Frontal cortex (tissue), 4 donors: ENCODE data around the gene KATNIP. TPM values are rescaled to one million over a fixed set of nuclear protein-coding genes. Genes with fewer than 3 reads are reported as not detected.

Experiments
- DNase-seq, 2 donors: peaks; one replicate each; pipeline ENCODE4 v3.0.0; 2012; ENCODE audit warnings: low spot score in 2 of 2
- FAIRE-seq: peaks from 2 replicates; lab custom pipeline; 2012; peaks lifted over from hg19 to GRCh38; lab: Jason Lieb, UNC
- total RNA-seq: library from RNA; depleted of rRNA; stranded (reverse); fragments of >200 nt; gene quantifications from one replicate; pipeline ENCODE4 v1.2.3, GENCODE V29; 2014
- donor health status: control.
- donor health status: control.
- donor health status: control.

KATNIP gene
- total RNA-seq, 1 donor from 2014 or later: 17.9 TPM

DNA sequence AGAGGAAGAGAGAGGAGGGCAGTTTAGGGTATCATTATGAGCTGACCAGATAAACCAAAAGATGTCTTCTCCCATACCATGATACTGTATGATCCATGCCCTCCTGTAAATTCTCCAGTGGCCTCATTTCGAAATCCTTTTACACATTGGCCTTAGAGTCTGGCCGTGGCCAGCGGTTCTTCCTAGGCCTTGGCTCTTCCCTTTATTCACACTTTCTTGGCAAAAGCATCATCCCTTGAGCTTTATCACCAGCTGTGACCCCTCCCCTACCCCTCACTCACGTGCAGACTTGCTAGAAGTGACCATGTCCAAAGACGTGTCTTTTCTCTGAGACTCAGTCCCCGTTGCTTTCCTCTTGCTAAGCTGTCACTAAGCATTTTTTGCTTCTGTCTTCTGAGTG, 22.8 kb downstream of the KATNIP start:
- FAIRE-seq: no peak
- no peak for DNase-seq

DNA sequence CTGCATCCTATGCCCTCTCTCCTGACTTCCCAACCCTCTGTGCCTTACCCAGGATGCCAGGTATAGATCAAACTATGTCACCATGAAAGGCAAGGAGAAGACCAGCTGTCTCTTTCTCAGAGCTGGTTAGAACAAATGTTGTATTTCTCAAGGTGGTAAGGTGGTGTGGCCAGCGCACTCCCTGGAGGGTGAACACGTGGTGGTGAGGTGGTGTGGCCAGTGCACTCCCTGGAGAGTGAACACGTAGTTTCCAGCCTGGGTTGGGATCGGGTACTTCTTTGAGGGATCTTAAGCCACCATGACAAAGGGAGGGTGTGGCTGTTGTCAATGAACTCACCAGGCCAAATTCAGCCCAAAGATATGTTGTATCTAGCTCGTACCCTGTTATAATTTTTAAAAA, 26.8 kb downstream of the KATNIP start:
- FAIRE-seq (no peak), DNase-seq (no peak)

DNA sequence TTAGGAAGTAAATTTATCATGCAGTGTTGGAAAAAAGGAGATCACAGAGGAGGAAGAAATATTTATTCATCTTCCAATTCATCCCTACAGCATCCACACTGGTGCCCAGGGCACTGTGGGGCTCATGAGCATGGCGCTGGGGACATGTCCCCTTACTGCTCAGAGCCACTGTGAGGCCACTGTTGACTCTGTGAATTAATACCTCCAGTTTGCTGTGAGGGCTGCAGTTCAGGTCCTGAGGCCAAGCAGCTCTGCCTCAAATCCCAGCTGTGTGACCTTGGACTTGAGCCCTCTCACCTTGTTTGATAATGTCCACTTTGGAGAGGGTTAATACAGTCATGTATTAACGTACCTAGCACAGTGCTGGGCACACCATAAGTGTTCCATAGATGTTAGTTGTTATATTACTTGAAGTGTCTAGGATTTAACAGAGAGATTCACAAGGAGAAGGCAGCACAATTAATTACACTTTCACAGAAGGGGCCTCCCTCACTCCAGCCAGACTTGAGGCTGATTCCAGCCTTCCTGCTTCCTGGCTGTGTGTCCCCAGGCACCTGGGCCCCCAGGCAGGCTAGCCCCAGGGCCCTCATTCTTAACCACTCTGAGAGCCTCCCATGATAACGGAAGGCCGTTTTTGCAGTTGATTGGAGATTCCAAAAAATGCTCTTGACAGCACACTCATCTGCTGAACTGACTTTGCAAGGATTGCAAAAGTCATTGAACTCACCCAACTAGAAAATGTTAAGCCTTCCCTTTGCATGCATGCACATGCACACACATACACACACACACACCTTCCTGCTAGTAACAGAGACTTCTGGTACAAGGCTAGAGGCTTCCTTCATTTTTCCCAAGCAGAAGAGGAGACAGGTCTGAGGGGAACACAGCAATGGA, 29.4 kb downstream of the KATNIP start:
- DNase-seq: no peak
- no peak for FAIRE-seq

DNA sequence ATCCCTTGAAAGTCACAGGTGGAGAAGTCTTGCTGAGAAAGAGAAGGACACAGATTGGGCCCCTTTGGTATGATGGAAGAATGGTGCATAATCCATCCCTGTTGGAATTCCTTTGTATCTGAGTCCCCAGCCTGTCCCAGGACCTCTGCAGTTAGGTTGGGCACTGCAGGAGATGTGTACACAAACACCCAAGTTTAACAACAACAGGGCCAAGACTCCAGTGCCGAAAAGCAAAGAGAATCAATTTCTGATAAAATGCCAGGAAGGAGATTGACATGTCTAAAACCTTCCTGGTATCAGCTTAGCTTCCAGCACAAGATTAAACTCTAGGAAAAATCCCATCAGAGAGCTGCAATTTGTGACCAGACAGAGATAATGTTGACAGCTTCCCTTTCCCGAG, 32.9 kb downstream of the KATNIP start:
- FAIRE-seq (no peak), DNase-seq (no peak)

DNA sequence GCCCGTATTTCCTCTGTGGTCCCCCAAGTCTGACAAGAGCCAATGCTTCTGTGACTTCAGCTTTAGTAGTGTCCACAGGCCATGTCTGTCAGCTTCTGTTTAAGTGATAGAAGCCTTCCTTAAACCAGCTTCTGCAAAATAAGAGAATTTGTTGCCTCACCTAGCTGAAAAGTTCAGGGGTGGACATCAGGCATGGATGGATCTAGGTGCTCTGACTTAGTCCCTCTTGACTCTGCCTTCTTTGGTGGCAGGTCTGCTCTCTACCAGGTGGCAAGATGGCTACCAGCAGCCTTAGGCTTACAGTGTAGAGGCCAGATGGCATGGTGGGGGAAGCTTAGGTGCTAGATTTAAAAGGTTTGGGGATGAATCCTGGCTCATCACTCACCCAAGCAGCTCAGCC, 33.7 kb downstream of the KATNIP start:
- DNase-seq: no peak
- no peak for FAIRE-seq

DNA sequence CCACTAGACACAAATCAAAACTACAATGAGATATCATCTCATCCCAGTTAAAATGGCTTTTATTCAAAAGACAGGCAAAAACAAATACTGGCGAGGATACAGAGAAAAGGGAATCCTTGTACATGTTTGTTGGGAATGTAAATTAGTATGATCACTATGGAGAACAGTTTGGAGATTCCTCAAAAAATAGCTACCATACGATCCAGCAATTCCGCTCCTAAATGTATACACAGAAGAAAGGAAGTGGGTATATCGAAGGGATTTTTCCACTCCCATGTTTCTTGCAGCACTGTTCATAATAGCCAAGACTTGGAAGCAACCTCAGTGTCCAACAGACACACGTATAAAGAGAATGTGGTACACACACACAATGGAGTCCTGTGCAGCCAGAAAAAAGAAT, 35.3 kb downstream of the KATNIP start:
- FAIRE-seq: no peak
- no peak for DNase-seq

DNA sequence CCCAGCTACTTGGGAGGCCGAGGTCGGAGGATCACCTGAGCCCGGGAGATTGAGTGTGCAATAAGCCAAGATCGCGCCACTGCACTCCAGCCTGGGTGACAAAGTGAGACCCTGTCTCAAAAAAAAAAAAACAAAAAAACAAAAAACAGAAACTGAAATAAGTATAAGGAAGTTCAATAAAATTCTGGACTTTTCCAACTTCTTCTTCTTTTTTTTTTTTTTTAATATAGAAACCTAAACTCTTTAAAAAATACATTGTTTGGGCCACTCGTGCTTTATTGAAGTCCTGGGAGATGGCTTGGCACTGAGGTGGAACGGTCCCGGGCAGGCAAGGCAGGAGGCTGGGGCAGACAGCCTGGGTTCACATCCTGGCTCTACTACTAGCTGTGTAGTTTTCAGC, 36.8 kb downstream of the KATNIP start:
- FAIRE-seq: no peak
- no peak for DNase-seq

DNA sequence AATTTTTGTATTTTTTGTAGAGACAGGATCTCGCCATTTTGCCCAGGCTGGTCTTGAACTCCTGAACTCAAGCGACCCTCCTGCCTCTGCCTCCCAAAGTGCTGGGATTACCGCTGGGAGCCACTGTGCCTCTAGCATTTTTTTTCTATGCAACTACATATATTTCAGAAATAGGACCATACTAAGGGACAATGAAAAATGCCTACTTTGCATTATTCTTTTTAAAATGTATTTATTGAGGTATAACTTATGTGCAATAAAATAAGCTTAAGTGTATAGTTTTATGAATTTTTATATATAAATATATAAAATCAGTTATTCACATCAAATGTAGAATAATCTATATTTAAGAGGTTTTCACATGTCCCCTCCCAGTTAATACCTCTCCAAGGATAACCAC, 38.1 kb downstream of the KATNIP start:
- FAIRE-seq: no peak

DNA sequence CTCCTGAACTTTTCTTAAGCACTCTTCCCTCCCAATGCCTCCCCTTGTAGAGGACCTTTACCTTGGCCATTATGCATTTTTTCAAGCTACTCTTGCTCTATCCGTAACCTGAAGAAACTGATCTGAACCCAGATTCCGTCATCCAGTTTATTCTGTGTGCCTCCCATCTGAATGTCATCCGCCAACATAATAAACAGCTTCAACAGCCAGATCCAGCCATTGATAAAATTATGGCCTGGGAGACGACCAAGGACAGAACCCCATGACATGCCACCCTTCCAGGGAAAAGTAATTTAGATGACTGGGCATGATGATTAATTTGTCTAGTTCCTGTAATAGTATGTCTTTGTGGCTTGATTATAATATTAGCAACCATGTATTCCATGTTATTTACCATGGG, 41.9 kb downstream of the KATNIP start:
- FAIRE-seq (no peak), DNase-seq (no peak)

More for the DNA sequence above, 38.1 kb downstream of the KATNIP start:
- no peak for DNase-seq

DNA sequence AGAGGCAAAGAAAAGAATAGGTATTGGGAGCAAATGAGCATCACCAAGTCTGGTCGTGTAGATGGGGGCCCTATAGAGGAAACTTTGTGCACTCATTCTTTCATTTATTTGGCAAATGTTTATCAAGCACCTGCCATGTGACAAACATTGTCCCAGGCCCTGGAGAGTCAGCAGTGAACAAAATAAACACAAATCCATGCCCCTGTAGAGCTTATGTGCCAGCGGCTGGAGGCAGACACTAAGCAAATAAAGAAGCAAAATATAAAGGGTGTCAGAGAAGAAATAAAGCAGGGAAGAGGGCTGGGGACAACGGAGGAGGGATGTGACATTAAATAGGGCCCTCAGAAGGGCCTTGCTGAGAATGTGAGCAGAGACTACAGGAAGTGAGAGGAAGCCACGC, 45.5 kb downstream of the KATNIP start:
- DNase-seq: no peak
- FAIRE-seq: no peak

DNA sequence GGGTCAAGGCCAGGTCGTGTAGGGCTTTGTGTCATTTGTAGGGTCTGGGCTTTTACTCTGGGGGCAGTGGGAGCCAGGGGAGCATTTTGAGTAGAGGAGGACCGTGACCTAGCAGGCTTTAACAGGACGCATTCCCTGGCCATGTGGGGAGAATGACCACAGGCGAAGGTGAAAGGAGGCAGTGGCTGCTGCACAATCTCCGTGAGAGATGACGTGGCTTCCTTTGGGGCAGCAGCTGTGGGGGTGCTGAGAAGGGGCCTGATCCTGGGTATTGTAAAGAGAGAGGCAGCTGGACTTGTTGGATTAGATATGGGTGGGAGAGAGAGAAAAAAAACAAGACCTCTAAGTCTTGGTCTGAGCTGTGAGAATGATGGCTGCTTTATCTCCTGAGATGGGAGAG, 46.0 kb downstream of the KATNIP start:
- FAIRE-seq (no peak), DNase-seq (no peak)

DNA sequence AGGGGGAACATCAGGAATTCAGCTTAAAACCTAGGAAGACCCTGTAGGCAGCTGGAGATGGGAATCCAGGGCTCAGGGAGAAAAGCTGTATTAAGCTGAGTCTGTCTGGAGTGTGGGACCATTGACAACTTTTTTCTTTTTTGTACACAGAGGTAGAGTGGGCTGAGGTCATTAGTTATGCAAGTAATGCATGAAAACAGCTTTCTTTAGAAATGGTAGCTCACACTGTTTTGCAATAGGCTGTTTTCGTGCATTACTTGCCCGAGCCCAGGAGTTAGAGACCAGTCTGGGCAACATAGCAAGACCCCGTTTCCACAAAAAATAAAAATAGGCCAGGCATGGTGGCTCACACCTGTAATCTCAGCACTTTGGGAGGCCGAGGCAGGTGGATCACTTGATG, 46.5 kb downstream of the KATNIP start:
- no peak for FAIRE-seq
- DNase-seq: no peak

DNA sequence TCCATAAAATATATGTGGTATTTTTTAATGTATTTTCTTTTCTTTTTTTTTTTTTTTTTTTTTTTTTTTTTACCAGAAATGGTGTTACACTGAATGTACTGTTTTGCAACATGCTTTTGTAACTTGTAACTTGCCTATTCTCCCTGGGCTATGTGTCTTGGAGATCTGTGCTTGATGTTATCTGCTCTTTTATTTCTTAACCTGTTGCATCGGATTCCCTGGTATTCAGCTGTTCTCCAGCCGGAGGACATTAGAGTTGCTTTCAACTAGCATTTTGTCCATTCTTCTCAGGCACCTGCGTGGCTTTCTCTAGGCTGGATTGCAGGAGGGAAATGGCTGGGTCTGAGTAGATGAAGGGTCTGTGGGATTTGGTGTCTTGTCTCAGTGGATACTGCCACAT, 47.4 kb downstream of the KATNIP start:
- no peak for FAIRE-seq

DNA sequence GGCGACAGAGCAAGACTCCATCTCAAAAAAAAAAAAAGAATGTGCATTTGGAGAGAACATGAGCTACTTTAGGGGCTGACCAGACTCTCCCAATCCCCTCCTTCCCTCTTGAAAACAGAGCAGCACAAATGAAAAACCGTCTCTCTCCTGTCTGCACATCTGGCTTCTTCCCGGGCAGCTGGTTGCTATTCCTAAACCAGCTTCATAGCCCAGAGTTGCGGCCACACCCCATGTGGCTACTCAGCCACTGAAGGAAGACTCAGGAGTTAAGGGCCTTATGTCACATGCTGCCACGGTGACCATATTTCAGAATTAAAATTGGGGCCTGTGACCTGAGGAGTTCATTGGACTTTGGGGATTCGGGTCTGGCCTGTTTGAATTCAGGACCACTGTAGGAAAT, 48.3 kb downstream of the KATNIP start:
- FAIRE-seq: no peak
- no peak for DNase-seq

More for the DNA sequence above, 47.4 kb downstream of the KATNIP start:
- DNase-seq: no peak

DNA sequence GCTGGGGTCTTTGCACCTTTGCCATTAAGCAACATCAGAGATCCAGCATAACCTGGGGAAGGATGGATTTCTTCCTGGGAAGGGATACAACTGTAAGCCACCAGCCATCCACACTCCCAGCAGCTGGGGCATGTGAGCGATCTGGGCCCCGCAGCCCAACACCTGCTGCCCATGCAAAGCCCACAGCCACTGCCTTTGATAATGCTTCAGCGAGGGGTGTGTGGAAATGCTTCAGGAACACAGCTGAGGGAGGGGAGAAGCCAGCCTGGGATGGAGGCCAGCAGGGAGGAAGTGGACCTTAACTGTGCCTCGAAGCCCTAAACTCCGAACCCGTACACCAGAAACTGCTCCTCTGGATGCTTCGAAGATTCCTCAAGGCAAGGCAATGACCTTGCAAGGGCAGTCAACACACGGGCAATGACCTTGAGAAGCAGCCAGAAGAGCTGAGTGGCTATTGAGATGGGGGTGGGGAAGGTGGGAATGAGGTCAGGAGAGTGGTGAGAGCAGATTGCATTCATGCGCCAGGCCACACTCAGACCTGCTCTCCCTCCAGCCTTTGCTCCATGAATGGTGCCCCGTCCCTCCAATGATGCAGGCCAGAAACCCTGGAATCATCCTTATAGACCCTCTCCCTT, 49.1 kb downstream of the KATNIP start:
- FAIRE-seq (no peak), DNase-seq (no peak)

DNA sequence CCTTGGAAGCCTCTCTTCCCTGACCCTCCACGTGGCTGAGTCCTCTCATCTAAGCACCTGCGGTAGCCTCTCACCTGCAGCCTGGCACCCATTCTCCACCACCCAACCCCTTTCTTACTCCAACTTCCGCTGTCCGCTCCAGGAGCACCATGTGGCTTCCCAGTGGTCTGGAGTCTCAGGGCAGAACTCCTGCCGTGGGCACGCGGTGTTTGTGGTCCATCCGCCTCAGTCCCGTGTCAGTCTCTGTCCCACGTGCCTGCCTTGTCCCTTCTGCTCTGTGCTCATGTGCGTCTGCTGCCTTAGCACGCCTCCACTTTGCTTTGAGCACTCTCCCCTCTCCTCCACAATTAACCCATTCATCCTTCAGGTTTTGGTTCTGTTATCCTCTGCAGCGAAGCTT, 49.7 kb downstream of the KATNIP start:
- no peak for FAIRE-seq
- no peak for DNase-seq

Other genes with a start within 250 kb of the KATNIP start
- gene IL4R, start 236.2 kb upstream of the KATNIP start, total RNA-seq: 1.6 TPM
- gene IL21R, start 148.0 kb upstream of the KATNIP start, total RNA-seq: 0.41 TPM
- gene GTF3C1, start 231 bp upstream of the KATNIP start, total RNA-seq: 77.9 TPM